Chondrocyte (in vitro differentiated cells): ENCODE data around the gene PFAS. TPM values are rescaled to one million over a fixed set of nuclear protein-coding genes. Genes with fewer than 3 reads are reported as not detected.

Source experiments
- DNase-seq: peaks from one replicate; pipeline ENCODE4 v3.0.0; 2021; ENCODE audit warnings: mixed read lengths, low spot score
- H3K27ac Mint-ChIP-seq: one replicate; pipeline ENCODE4 v1.8.0; 2021; ENCODE audit warnings: mild to moderate bottlenecking, moderate library complexity, mixed read lengths; ENCODE audit not compliant: unreplicated experiment
- H3K27me3 Mint-ChIP-seq: 2 replicates; pipeline ENCODE4 v1.8.0; 2021; ENCODE audit warnings: low read depth, mixed read lengths
- H3K36me3 Mint-ChIP-seq: 2 replicates; pipeline ENCODE4 v1.8.0; 2021; ENCODE audit warnings: low read depth, mixed read lengths
- H3K4me1 Mint-ChIP-seq: 2 replicates; pipeline ENCODE4 v1.8.0; 2021; ENCODE audit warnings: low read depth, mild to moderate bottlenecking, mixed read lengths
- H3K4me3 Mint-ChIP-seq: one replicate; pipeline ENCODE4 v1.8.0; 2021; ENCODE audit warnings: mild to moderate bottlenecking, moderate library complexity, mixed read lengths; ENCODE audit not compliant: unreplicated experiment
- H3K9me3 Mint-ChIP-seq: 2 replicates; pipeline ENCODE4 v1.8.0; 2021; ENCODE audit warnings: low read depth, mixed read lengths
- CTCF ChIP-seq: fragments of 200-600 bp; sonication (generic); IDR thresholded peaks from 2 replicates; pipeline ENCODE4 v1.5.0; 2021; ENCODE audit warnings: antibody characterized with exemption, mild to moderate bottlenecking, moderate library complexity
- long read RNA-seq: library from polyadenylated mRNA; stranded (forward); transcript quantifications from one replicate; pipeline ENCODE4 v2.0.0, GENCODE V29; 2021
- total RNA-seq: library from RNA; stranded (reverse); gene quantifications from 3 replicates; pipeline ENCODE4 v1.2.1, GENCODE V29; 2021

PFAS gene
- total RNA-seq: 30.2 to 52.1 TPM (median 32.7 TPM) in 3 replicates
- long read RNA-seq, full-length matches to known transcripts: 15 of 28 reads
- long read RNA-seq, partial matches to known transcripts: 10 of 28 reads
- long read RNA-seq, other reads (novel, unspliced or antisense): 3 of 28 reads

GRCh38 chr17:8248751-8249607 lies at the start of gene PFAS:
Gene PFAS (plus strand): TSS chr17:8249289. CDS start chr17:8253938, 4,649 bp downstream.
- Mint-ChIP-seq H3K4me3 (peak within 1 kb of the TSS; percentile 99), H3K36me3 (peaks cover 4% of the 10 kb centered on the region), H3K27ac (peak within 1 kb of the TSS; percentile 100), H3K27me3 (no peaks in the 10 kb centered on the region), H3K4me1 (peaks cover 28% of the 10 kb centered on the region), H3K9me3 (no peaks in the 10 kb centered on the region)
- peak; percentile 39 for TF ChIP-seq CTCF
- no peak for DNase-seq

- Mint-ChIP-seq H3K4me1 (peaks cover 10% of the 10 kb centered on the region), H3K4me3 (no peak overlapping the region), H3K9me3 (no peaks in the 10 kb centered on the region), H3K27ac (no peak overlapping the region), H3K27me3 (no peaks in the 10 kb centered on the region), H3K36me3 (peaks cover 1% of the 10 kb centered on the region)
- DNase-seq: no peak
- TF ChIP-seq CTCF: no peak
These were observed 44.1 kb upstream of the PFAS start for GRCh38 chr17:8204761-8205555.

GRCh38 chr17:8206536-8206935 lies 42.6 kb upstream of the PFAS start:
- Mint-ChIP-seq H3K9me3 (no peaks in the 10 kb centered on the region), H3K27ac (no peak overlapping the region), H3K36me3 (peaks cover 1% of the 10 kb centered on the region), H3K4me3 (no peak overlapping the region), H3K4me1 (peaks cover 19% of the 10 kb centered on the region), H3K27me3 (no peaks in the 10 kb centered on the region)
- DNase-seq: no peak
- TF ChIP-seq CTCF: no peak

GRCh38 chr17:8209907-8210760 lies 39.0 kb upstream of the PFAS start, which contains the start of gene AURKB:
Gene AURKB (minus strand): TSS chr17:8210575. CDS start chr17:8210224, 351 bp downstream.
- H3K4me3 Mint-ChIP-seq: peak within 1 kb of the TSS; percentile 93
- H3K36me3 Mint-ChIP-seq: no peaks in the 10 kb centered on the region
- peaks cover 19% of the 10 kb centered on the region for H3K4me1 Mint-ChIP-seq
- no peaks in the 10 kb centered on the region for H3K9me3 Mint-ChIP-seq
- DNase-seq: no peak
- no peaks in the 10 kb centered on the region for H3K27me3 Mint-ChIP-seq
- TF ChIP-seq CTCF: no peak
- H3K27ac Mint-ChIP-seq: peak within 1 kb of the TSS; percentile 98
